ENCODE data around the gene RPRD2. TPM values are rescaled to one million over a fixed set of nuclear protein-coding genes. Genes with fewer than 3 reads are reported as not detected.

RPRD2 gene
- polyA plus RNA-seq, 1 donor (not counting 4 experiments of a cell fraction or from before 2014, with no cell fraction given), result 9.1 TPM

DNA sequence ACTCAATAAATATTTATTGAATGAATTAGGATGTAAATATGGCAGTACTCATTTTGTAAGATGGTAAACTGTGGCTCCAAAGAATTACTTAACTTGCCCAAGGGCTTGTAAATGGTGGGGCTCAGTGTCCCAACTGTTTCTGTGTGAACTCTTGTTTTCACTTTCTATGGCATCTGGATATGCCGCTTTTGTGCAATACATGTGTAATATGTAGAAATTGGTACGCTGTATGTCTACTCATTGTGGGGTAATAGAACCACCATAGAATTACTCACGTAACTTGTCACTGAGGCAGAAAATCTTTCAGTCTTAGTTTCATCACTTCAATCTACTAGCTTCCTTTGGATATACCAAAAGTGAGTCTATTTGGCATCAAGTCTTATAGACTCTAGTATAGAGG lies 41.6 kb upstream of the RPRD2 start:
- H3K27me3 ChIP-seq (ENCODE audit: control insufficient read depth, extremely low read depth, insufficient read depth, low read length), result no peaks in the 10 kb centered on the region
- no peaks in the 10 kb centered on the region for H3K9me3 ChIP-seq (ENCODE audit: control insufficient read depth, low read depth, low read length)
- peaks cover 38% of the 10 kb centered on the region for H3K79me2 ChIP-seq (ENCODE audit: control insufficient read depth, insufficient read depth, low read length)
- peak overlapping the region; percentile 87 to 99 (median 97) for H3K4me3 ChIP-seq (ENCODE audit: control insufficient read depth in 2 of 3, extremely low read depth in 1 of 3, insufficient read depth in 2 of 3, low read depth in 1 of 3, low read length in 3 of 3)
- H4K20me1 ChIP-seq (ENCODE audit: control insufficient read depth, extremely low read depth, insufficient read depth, low read length), result no peaks in the 10 kb centered on the region
- dilution Hi-C loops (cut with MboI; ENCODE audit: extremely low pct_ligation_motif_present, low sequenced_read_pairs), result no loop called here
- peaks cover 7 to 12% of the 10 kb centered on the region in 2 experiments for H3K36me3 ChIP-seq (ENCODE audit: control insufficient read depth in 2 of 2, extremely low read depth in 1 of 2, insufficient read depth in 2 of 2, low read length in 2 of 2)
- DNase-seq (ENCODE audit: low read depth, low spot score) (no peak), FAIRE-seq (no peak)
- no peaks in the 10 kb centered on the region for H3K9me1 ChIP-seq (ENCODE audit: control insufficient read depth, extremely low read depth, insufficient read depth, low read length)
- H3K9ac ChIP-seq (ENCODE audit: control insufficient read depth, extremely low read depth, insufficient read depth, low read length), result peak overlapping the region; percentile 95
- peak overlapping the region; percentile 80 for H3K4me2 ChIP-seq (ENCODE audit: control insufficient read depth, extremely low read depth, insufficient read depth, low read depth, low read length)
- peak overlapping the region; percentile 88 for H3K27ac ChIP-seq (ENCODE audit: control insufficient read depth, insufficient read depth, low read length)
- TF ChIP-seq, protein P1, sequence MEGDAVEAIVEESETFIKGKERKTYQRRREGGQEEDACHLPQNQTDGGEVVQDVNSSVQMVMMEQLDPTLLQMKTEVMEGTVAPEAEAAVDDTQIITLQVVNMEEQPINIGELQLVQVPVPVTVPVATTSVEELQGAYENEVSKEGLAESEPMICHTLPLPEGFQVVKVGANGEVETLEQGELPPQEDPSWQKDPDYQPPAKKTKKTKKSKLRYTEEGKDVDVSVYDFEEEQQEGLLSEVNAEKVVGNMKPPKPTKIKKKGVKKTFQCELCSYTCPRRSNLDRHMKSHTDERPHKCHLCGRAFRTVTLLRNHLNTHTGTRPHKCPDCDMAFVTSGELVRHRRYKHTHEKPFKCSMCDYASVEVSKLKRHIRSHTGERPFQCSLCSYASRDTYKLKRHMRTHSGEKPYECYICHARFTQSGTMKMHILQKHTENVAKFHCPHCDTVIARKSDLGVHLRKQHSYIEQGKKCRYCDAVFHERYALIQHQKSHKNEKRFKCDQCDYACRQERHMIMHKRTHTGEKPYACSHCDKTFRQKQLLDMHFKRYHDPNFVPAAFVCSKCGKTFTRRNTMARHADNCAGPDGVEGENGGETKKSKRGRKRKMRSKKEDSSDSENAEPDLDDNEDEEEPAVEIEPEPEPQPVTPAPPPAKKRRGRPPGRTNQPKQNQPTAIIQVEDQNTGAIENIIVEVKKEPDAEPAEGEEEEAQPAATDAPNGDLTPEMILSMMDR (optimal IDR thresholded peaks at IDR 0.05 in 1 of 3, IDR thresholded peaks at IDR 0.05 in 1 of 3, conservative IDR thresholded peaks at IDR 0.05 in 1 of 3; ENCODE audit: extremely low read depth in 1 of 3, insufficient read depth in 2 of 3, low read length in 3 of 3), result no peak
- TF ChIP-seq EZH2 (IDR thresholded peaks at IDR 0.05; ENCODE audit: low read length), result no peak
- no peak overlapping the region for H2AFZ ChIP-seq (ENCODE audit: control insufficient read depth, low read length)
- peaks cover 6% of the 10 kb centered on the region for H3K4me1 ChIP-seq (ENCODE audit: control insufficient read depth, extremely low read depth, insufficient read depth, low read length)

DNA sequence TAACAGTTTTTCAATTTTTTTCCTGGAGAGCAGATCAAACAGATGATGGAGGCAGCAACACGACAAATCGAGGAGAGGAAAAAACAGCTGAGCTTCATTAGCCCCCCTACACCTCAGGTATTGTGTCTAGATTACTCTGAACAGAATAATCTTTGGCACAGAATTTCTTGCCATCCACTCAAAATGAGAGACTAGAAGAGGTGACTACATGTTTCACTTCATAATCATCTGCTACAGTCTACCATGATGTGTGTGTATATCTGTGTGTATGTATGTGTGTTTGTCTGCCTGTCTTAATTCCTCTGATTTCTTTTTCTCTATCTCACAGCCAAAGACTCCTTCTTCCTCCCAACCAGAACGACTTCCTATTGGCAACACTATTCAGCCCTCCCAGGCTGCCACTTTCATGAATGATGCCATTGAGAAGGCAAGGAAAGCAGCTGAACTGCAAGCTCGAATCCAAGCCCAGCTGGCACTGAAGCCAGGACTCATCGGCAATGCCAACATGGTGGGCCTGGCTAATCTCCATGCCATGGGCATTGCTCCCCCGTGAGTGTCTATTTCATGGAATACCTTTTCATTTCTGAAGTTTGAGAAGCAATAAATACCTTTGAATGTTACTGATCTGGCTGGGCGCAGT lies 31.2 kb upstream of the RPRD2 start:
- TF ChIP-seq, protein P1 (optimal IDR thresholded peaks at IDR 0.05 in 1 of 3, IDR thresholded peaks at IDR 0.05 in 1 of 3, conservative IDR thresholded peaks at IDR 0.05 in 1 of 3; ENCODE audit: extremely low read depth in 1 of 3, insufficient read depth in 2 of 3, low read length in 3 of 3), result no peak
- TF ChIP-seq EZH2 (IDR thresholded peaks at IDR 0.05; ENCODE audit: low read length), result no peak
- H3K9ac ChIP-seq (ENCODE audit: control insufficient read depth, extremely low read depth, insufficient read depth, low read length), result no peak overlapping the region
- no peaks in the 10 kb centered on the region for H4K20me1 ChIP-seq (ENCODE audit: control insufficient read depth, extremely low read depth, insufficient read depth, low read length)
- no peak overlapping the region for H2AFZ ChIP-seq (ENCODE audit: control insufficient read depth, low read length)
- no peaks in the 10 kb centered on the region for H3K9me3 ChIP-seq (ENCODE audit: control insufficient read depth, low read depth, low read length)
- no peak for FAIRE-seq
- peaks cover 2% of the 10 kb centered on the region for H3K79me2 ChIP-seq (ENCODE audit: control insufficient read depth, insufficient read depth, low read length)
- dilution Hi-C loops (cut with MboI; ENCODE audit: extremely low pct_ligation_motif_present, low sequenced_read_pairs), result no loop called here
- H3K4me3 ChIP-seq (ENCODE audit: control insufficient read depth in 2 of 3, extremely low read depth in 1 of 3, insufficient read depth in 2 of 3, low read depth in 1 of 3, low read length in 3 of 3), result no peak overlapping the region
- H3K4me1 ChIP-seq (ENCODE audit: control insufficient read depth, extremely low read depth, insufficient read depth, low read length), result no peaks in the 10 kb centered on the region
- peaks cover 21 to 28% of the 10 kb centered on the region in 2 experiments for H3K36me3 ChIP-seq (ENCODE audit: control insufficient read depth in 2 of 2, extremely low read depth in 1 of 2, insufficient read depth in 2 of 2, low read length in 2 of 2)
- H3K27ac ChIP-seq (ENCODE audit: control insufficient read depth, insufficient read depth, low read length), result no peak overlapping the region
- no peaks in the 10 kb centered on the region for H3K27me3 ChIP-seq (ENCODE audit: control insufficient read depth, extremely low read depth, insufficient read depth, low read length)
- DNase-seq (ENCODE audit: low read depth, low spot score), result no peak
- no peaks in the 10 kb centered on the region for H3K9me1 ChIP-seq (ENCODE audit: control insufficient read depth, extremely low read depth, insufficient read depth, low read length)
- H3K4me2 ChIP-seq (ENCODE audit: control insufficient read depth, extremely low read depth, insufficient read depth, low read depth, low read length), result no peak overlapping the region

Measured in keratinocyte (primary cell).